Measurements from ENCODE around the gene TMEM147.

DNA sequence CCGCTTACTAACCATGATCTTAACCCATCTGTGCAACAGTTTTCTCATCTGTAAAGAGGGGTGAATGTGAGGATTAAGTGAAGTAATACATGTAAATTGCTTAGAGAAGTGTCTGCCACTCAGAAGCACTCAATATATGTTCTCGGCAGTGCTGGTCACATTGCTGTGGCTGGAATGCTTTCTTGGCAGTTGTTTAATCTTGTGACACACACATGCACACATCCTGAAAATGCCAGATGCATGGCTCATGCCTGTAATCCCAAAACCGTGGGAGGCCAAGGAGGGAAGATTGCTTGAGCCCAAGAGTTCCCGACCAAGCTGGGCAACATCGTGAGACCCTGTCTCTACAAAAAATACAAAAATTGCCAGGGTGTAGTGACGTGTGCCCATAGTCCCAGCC, 27.1 kb upstream of the TMEM147 start:
- TF ChIP-seq, protein P1, sequence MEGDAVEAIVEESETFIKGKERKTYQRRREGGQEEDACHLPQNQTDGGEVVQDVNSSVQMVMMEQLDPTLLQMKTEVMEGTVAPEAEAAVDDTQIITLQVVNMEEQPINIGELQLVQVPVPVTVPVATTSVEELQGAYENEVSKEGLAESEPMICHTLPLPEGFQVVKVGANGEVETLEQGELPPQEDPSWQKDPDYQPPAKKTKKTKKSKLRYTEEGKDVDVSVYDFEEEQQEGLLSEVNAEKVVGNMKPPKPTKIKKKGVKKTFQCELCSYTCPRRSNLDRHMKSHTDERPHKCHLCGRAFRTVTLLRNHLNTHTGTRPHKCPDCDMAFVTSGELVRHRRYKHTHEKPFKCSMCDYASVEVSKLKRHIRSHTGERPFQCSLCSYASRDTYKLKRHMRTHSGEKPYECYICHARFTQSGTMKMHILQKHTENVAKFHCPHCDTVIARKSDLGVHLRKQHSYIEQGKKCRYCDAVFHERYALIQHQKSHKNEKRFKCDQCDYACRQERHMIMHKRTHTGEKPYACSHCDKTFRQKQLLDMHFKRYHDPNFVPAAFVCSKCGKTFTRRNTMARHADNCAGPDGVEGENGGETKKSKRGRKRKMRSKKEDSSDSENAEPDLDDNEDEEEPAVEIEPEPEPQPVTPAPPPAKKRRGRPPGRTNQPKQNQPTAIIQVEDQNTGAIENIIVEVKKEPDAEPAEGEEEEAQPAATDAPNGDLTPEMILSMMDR (IDR thresholded peaks at IDR 0.05; ENCODE audit: borderline replicate concordance, extremely low read depth, low read length, poor library complexity, severe bottlenecking), result no peak
- no peak for TF ChIP-seq EZH2 (IDR thresholded peaks at IDR 0.05; ENCODE audit: borderline replicate concordance, low read depth, low read length, severe bottlenecking)

Measured in DND-41 (cell line).